ENCODE measurements around the gene ZNF831.

GRCh38 chr20:59295531-59295930 lies 131.9 kb downstream of the ZNF831 start:
- TF ChIP-seq CTCF (IDR thresholded peaks at IDR 0.05) (no peak), EP300 (IDR thresholded peaks at IDR 0.05) (no peak), POLR2A (IDR thresholded peaks at IDR 0.05) (no peak), POLR2AphosphoS5 (IDR thresholded peaks at IDR 0.05) (no peak)

Measured in suprapubic skin (tissue), 4 donors.